ENCODE data around the gene TTC23.

The TTC23 gene

GRCh38 chr15:99187936-99188335 lies 61.4 kb downstream of the TTC23 start:
- DNase-seq = no peak

DNA sequence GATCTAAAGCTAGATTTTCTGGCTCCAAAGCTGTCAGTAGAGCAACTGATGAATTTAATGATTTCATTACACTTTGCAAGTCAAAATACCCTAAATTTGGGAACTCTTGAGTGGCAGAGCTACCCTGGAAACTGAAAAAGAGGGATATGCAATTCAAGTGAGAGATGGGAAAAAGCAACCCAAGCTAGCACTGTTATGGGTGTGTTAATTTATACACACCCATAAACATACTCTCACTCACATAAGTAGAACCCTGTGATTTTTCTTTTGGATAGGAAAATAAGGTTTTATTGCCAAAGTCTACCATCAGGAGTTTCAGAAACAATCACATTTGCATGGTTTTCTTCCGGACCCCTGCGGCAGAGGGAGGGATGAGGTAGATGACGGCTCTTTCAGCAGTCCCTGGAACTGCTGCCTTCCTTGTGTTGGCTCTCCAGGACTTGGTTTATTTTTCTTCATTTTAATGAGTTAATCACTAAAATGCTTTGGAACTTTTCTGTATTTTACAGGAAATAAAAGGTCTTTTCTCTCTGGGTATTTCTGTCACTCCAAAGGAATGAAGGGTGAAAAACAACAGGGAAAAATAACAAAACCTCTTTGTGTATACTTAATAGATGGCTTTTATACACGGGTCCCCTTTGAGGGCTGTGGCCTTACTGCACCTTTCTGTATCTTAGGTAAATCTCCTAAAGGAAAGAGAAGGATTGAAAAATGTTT lies 63.8 kb downstream of the TTC23 start:
- DNase-seq = no peak

GRCh38 chr15:99182791-99183190 lies 66.6 kb downstream of the TTC23 start:
- DNase-seq = no peak

DNA sequence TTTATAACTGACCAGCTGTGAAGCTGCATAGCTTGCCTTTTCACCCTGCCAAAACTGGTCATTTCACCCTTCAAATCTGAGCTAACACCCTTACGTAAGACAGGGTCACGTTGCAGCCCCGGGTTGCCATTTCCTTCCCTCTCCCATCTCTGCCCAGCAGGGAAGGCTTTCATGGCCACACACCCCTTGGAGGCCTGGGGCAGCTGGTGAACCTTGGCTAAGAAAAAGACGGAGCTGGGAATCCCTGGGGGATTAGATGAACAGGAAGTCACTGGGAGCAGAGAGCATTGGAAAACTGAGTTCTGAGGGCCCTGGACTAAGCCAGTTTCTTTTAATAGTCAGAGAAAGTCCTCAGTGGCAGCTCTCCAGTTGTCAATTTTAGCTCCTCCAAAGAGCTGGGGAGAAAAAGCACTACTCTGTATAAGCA lies 67.8 kb downstream of the TTC23 start:
- DNase-seq = no peak

GRCh38 chr15:99180964-99181306 lies 68.4 kb downstream of the TTC23 start:
- no peak for DNase-seq

DNA sequence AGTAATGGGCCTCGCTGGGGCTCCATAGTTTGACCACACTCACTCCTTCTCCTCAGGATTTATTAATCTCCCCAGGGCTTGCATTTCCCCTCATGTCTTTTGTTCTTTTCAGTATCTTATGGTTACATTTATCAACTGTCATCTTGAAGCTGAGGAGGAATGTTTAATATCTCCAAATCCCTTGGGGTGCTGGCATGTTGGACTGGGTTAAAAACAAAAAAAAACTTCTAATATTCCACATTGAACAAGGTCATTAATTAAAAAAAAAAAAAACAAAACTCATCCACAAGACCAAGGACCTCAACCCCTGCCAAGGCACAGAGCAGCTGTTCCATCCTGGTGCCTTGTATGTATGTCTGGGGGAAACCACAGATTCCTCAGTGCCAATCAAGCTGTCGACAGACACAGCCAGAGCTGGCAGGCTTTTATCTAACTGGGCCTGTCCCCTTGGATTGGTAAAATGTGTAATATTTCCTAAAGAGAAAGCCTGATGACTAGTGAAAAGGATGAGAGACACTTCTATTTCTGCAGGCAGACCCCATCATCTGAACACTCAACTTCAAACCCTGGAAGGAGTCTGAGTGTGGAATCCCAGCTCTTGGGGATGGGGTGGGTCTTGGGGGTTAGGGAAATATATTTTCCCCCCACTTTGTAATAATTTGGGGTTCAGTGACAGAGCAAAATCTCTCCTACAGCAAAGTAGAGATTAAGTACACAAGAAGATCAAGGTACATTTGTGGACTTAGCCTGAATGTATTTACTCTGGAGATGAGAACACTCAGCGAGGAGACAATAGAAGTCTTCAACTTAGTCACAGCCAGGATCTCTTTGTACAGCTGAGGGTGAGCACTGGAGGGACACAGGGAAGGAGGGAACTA lies 69.1 kb downstream of the TTC23 start:
- DNase-seq = peak; percentile 78

GRCh38 chr15:99177679-99178078 lies 71.7 kb downstream of the TTC23 start:
- no peak for DNase-seq

DNA sequence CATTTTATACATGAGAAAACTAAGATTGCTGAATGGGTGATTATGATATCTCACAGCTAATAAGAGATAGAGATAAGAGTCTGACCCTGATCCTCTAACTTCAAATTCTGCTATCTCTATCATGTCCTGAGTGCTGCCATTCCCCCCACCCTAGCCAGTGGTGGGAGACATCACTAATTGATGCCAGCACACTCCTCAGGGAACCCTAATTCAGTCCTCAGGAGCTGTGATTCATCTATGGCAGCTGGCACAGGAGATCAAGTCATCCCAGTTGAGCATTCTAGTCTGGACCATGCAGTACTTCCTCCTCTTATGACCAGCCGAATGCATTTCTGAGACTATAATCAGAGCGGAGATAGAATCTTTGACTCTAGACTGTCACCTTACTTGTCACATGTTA lies 72.6 kb downstream of the TTC23 start:
- no peak for DNase-seq

DNA sequence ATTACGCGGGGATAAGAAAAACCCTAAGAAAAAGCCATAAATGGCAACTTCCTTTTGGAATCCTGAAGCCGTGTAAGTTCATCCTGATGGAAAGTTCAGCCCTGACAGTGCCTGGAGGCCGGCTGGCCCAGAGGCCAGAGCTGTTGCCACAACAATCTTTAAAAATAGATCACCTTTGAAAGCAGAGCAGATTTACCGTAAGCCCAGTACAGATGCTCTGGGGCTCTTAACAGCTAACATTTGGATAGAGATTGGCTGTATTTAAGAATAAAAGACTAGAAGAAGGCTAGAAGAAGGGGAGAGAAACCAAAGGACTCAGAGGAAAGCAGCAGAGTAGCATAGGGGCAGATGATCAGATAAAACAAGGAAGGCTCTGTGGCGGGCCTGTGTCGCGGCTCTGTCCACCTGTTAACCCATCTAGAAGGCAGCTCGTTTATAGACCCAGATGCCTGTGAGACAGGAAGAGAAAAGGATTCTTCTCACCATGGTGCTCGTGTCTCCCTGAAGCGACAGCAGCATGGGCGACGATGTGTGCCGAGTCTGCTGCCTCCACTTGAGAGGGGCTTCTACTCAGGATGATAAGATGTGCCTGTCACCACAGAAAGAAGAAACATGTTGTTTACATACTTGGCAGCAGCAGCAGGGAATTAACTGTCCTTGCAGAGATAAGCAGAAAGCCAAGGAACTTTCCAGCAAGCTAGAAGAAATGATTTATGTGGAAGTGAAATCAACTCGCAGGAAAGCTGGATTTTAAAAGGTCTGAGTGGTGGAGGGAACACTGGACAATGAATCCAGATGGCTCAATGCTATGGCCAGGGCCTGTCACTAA lies 74.6 kb downstream of the TTC23 start:
- no peak for DNase-seq

DNA sequence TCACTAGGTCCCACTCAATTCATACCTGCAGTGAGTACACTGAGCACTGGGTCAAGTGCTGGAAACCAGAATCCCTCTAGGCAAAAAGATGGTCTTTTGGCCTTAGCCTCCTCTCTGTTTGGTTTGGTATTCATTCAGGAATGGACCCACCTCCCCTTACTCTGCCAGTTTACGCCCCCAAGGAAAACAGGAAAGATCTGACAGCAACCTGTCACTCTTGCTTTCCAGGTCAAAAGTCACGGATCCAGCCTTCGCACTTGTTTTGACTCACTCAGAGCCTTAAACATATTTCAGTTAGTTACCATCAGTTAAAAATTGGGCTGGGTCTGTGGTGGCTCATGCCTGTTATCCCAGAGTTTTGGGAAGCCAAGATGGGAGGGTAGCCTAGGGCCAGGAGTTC lies 76.4 kb downstream of the TTC23 start:
- no peak for DNase-seq

DNA sequence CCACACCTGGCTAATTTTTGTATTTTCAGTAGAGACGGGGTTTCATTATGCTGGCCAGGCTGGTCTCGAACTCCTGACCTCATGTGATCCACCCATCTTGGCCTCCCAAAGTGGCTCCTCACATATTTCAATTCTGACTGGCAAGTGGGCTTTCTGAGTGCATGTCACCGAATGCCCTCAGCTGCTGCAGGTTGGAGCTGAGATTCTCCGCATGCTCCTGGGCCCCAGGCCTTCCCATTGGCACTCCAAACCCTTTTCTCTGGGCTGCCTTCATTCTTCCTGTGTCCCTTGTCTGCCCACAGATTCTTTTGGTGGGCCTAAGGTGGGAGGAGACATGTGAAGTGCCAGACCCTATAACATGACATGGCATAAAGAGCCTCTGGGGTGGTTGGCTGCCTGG lies 77.2 kb downstream of the TTC23 start:
- no peak for DNase-seq

GRCh38 chr15:99170476-99171065 lies 78.8 kb downstream of the TTC23 start:
- no peak for DNase-seq

- no peak for DNase-seq
These were observed 79.5 kb downstream of the TTC23 start for GRCh38 chr15:99169769-99170311.

DNA sequence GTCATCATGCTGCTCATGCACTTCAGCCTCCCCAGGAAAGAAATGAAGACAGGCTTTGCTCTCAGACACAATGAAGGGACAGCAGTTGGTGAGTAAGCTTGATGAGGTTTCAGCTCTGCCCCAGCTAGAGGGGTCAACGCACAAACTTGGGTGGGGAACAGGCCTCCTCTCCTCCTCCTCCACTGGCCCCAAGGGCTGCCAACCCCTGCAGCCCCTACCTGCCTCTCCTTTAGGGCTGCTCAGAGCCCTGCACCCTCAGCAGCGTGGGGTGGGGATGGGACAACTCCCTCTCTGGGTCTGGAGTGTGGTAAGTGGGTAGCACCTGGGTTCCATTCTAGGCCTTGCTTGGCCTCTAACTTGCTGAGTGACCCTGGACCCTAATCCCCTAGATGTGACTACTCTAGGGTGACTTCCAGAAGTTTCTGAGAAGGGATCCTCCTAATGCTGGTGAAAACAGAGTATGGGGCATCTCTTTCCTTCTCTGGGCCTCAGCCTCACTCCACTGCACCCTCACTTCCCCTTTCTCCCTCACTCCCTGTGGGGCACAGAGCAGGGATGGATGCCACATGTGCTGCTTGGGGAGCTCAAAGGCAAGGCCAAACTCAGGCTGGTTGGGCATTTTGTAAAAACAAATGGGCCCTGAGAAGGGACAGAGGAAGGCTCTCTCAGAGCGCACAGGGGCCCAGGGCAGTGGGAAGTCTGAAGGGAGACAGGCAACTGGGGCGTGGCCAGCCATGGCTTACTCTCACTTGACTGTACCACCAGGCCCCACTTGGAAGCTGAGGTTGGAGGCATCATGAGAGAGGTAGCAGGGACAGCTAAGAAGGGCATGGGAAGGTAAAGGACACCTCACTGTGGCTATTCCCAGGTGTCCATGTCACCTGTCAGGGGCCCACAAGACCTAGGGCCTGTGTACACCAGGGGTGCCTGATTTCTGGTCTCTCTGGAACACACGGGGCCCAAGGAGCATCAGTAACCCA lies 80.5 kb downstream of the TTC23 start:
- no peak for DNase-seq

- DNase-seq = no peak
These were observed 81.7 kb downstream of the TTC23 start for GRCh38 chr15:99167640-99168039.

DNA sequence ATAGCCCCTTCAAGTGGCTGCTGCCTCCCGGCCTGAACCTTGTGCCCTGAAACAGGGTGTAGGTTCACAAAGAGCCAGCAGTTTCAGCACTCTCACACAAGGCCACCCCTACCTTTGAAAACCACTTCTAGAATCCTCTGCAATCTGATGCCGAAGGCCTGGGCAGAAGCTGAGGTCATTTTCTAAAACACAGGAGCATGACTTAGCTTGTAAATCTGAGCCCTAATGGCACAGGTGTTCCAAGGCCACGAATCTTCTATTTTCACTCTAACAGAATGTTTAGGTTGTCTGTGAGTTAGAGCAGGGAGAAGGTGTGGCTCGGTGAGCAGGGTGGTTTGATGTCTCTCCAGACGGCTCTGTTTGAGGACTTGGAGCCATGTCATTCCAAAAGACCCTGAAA lies 82.2 kb downstream of the TTC23 start:
- no peak for DNase-seq

- no peak for DNase-seq
These were observed 83.3 kb downstream of the TTC23 start for GRCh38 chr15:99165956-99166689.

GRCh38 chr15:99165020-99165790 lies 84.2 kb downstream of the TTC23 start:
- no peak for DNase-seq

- no peak for DNase-seq
These were observed 85.3 kb downstream of the TTC23 start for GRCh38 chr15:99164119-99164518.

Data from DMS53 (cell line).